Activated T-helper 1 cell treated with Interleukin-2 at 50 U/mL for 16 hours (primary cell): Measurements from ENCODE around the gene MAN2C1.
"Not testable (repeated sequence)": the region's sequence is repeated elsewhere in the genome, so short reads cannot be mapped to it uniquely, and the experiment has no call there.

ENCODE experiments used
- DNase-seq: peaks from one replicate; pipeline ENCODE4 v3.0.0-alpha.2; 2020; ENCODE audit warnings: low read depth

The MAN2C1 gene

DNA sequence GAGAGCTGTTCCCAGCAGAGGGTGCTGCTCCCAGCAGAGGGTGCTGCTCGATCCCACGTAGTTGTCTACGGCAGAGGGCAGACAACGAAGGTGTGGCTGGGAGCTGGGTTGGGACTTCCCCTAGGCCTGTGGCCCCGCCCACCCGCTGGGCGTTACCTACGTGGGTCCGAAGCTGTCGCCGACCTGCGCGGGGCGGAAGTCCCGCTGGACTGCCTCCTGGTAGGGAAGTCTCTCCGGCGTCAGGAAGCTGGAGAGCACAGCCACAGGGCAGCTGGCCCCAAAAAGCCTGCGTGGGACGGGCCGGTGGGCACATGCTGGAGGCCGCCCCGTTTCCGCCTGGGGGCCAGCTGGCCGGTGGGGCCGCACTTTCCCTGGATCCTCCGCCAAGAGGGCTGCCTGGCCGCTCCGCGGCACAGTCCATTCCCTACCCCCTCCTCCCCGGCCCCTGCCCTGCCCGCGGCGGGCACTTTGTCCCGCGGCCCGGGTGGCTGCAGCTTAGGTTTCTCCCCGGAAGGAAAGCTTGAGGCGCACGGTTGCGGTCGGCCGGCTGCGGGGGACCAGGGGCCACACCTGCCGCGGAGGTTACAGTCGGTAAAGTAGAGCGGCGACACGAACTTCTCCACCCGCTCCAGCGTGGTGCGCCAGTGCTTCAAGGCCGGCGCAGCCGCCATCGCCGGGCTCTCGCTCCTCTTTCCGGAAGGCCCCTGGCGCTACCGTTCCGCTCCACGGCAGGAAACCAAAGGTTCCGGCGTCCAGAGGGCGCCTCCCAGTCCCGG is at the start of gene MAN2C1:
TSS of gene MAN2C1 (minus strand) at position 695 of the 776 bp plus-strand sequence. CDS start at position 671, 24 bp downstream.
- DNase-seq: peak; percentile 86

DNA sequence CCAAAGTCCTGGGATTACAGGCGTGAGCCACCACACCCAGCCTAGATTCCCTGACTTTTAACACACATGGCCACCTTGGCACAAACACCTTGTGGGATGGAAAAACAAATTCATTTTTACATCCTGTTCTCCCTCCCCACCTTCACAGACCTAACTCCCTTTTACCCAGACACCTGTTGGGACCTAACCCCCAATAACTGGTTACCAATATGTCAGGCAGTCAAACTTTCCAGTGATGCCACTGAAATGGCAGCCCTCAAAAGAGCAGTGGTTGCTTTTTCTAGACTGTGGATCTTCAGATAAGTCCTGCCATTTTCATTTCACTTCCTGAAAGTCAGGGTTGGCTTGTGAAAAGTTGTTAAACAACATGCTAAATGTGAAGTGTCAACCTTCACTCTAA is 48.2 kb upstream of the MAN2C1 start:
- DNase-seq: no peak

DNA sequence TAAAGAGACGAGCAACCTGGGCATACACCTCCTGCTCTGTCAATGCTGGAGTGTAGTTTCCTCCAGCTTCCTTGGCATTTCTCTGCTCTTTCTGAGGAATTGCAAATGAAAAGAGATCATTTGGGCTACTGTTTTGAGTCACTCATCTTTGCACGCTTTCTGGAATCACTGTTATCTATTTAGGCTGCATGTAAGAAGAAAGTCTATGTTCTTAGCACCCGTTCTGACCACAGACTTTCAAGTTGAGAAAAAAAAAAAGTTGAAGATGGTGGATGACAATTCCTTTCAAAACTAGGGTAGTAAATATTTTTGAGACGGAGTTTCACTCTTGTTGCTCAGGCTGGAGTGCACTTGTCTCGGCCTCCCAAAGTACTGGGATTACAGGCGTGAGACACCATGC is 41.8 kb upstream of the MAN2C1 start:
- no peak for DNase-seq

GRCh38 chr15:75407083-75407482 is 38.7 kb upstream of the MAN2C1 start:
- no peak for DNase-seq

- DNase-seq: no peak
Measured at GRCh38 chr15:75403892-75404291, 35.5 kb upstream of the MAN2C1 start.

GRCh38 chr15:75397494-75397893 is 29.1 kb upstream of the MAN2C1 start:
- DNase-seq: no peak

GRCh38 chr15:75389791-75390382 is 21.5 kb upstream of the MAN2C1 start:
- DNase-seq: no peak

DNA sequence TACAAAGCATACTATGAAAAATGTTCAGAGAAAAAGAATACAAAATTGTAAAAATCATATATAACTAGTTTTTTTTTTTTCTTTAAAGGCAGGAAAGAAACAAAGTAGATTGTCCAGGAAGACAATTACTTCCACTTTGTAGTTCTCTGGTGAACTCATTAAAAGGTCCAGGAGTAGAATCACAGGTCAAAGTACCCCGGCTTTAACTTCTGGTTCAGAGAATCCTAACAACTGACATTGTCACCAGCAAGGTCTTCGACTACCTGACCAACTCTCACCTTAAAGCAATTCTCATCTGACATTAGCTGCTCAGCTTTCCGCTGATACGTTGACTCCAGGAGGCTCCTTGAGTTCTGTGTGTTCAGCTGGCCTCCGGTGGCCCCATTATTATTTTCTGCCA is 15.6 kb upstream of the MAN2C1 start:
- DNase-seq: not testable (repeated sequence)

GRCh38 chr15:75380773-75381172 is 12.4 kb upstream of the MAN2C1 start:
- DNase-seq: no peak

- DNase-seq: no peak
Measured at GRCh38 chr15:75371901-75372688, 3.7 kb upstream of the MAN2C1 start.

GRCh38 chr15:75371486-75371885 is 3.1 kb upstream of the MAN2C1 start:
- DNase-seq: no peak

GRCh38 chr15:75369897-75370581 is 1.6 kb upstream of the MAN2C1 start:
- DNase-seq: no peak

DNA sequence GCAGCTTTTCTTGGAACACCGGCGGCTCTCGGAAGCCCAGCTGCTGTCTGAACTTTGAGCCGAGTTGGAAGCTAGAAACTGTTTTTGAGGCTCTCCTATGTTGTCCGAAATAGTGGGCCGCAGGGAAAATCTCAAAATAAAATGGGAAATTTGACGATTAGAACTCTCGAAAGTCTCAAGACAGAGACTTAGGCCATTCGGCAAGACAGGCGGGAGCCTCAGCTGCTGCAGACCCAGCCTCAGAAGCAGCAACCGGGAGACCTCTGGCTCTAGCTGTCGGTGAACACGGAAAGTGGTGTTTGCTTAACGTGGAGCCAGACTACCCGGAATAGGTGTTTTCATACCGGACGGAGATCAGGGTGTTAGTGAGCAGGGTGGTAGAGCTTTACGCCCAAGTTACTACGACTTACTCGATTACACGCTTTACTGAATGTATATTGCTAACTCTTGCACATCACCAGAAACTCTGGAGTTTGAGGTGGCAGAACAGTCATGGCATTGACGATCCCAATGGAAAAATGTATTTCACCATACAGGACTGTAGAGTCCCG is 357 bp upstream of the MAN2C1 start:
- DNase-seq: no peak

- DNase-seq: no peak
Measured at GRCh38 chr15:75367406-75367912, 948 bp downstream of the MAN2C1 start.

- no peak for DNase-seq
Measured at GRCh38 chr15:75367006-75367405, 1.4 kb downstream of the MAN2C1 start.

DNA sequence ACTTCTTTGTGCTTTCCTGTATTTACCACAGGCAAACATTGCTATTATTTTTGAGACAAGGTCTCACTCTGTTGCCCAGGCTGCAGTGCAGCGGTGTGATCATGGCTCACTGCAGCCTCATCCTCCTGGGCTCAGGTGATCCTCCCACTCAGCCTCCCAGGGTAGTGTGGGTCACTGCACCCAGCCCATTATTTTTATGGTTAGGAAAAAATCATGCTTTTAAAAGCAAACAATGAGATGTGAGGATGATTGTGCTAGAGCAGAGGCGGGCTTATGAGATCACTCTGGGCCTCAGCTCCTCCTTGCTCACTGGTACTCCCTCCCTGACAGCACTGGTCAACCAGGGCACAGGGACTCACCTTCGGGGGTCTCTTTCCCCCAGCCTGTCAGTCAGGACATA is 2.2 kb downstream of the MAN2C1 start:
- no peak for DNase-seq

- no peak for DNase-seq
Measured at GRCh38 chr15:75364881-75365280, 3.5 kb downstream of the MAN2C1 start.

DNA sequence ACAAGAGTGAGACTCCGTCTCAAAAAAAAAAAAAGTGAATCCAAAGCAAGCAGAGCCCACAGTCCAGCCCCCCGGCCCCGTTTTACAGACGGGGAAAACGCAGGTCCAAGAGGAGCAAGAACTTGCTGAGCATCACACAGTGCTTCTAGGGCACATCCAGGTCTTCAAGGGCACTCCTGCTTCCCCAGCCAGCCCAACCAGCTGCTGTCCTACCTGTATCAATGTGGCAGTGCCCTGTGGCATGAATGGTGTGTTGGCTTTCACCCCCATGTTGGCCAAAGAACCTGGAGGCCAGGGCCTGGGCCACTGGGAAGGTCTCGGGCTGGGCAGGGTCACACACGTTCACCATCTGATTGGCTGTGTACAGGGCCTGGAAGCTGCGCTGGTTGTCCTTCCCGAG is 4.6 kb downstream of the MAN2C1 start:
- no peak for DNase-seq

DNA sequence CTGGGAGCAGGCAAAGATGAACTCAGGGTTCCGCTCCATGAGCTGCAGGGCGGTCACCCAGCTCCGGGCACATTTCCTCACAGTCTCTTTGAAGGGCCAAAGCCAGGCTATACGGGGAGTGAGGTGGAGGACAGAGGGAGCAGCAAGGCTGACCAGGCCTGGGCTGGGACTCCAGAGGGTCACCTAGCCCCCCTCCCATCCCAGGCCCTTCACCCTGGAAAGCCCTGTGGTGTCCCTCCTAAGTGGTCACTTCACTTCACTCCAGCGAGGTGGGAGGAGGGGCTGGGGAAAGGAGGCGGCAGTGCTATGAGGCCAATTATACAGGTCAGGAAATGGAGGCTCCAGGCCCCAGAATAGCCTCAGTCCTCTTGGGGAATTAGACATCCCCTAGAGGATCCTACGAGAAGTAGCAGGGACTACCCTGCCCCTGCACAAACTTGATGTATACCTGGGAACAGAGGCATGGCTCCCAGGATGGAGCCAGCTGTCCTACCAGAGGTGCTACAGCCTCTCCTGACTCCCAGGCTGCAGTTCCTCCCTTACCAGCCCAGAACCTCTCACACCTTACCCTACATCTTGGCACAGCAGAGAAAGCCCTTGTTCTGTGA is 5.7 kb downstream of the MAN2C1 start:
- no peak for DNase-seq

- no peak for DNase-seq
Measured at GRCh38 chr15:75361989-75362641, 6.3 kb downstream of the MAN2C1 start.
